Activated B cell treated with CpG ODN at 0.5 μM for 24 hours (primary cell): ENCODE measurements around the gene IPCEF1. TPM values are rescaled to one million over a fixed set of nuclear protein-coding genes. Genes with fewer than 3 reads are reported as not detected.

Experiments used
- ATAC-seq: fragments of 200-7000 bp; cut with Tn5 transposase; one replicate; pipeline ENCODE4 v1.10.0; 2021; ENCODE audit warnings: low read depth, mild to moderate bottlenecking, moderate library complexity
- CTCF ChIA-PET: fragments of 350-600 bp; sonication (Branson Sonifier 250); formaldehyde crosslinking; loops from one replicate; lab custom pipeline; 2021; ENCODE audit warnings: antibody characterized with exemption; lab: Charles Lee
- POLR2A ChIA-PET: fragments of 350-600 bp; sonication (Branson Sonifier 250); formaldehyde crosslinking; loops from one replicate; lab custom pipeline; 2021; ENCODE audit warnings: antibody characterized with exemption; lab: Charles Lee
- DNase-seq: peaks from one replicate; pipeline ENCODE4 v3.0.0; 2022
- H3K27ac Mint-ChIP-seq: one replicate; pipeline ENCODE4 v1.8.0; 2020; ENCODE audit warnings: mixed read lengths
- H3K27me3 Mint-ChIP-seq: one replicate; pipeline ENCODE4 v1.8.0; 2021; ENCODE audit warnings: mixed read lengths
- H3K36me3 Mint-ChIP-seq: one replicate; pipeline ENCODE4 v1.8.0; 2021; ENCODE audit warnings: low read depth, mixed read lengths
- H3K4me1 Mint-ChIP-seq: one replicate; pipeline ENCODE4 v1.8.0; 2021; ENCODE audit warnings: mixed read lengths
- H3K4me3 Mint-ChIP-seq: one replicate; pipeline ENCODE4 v1.8.0; 2020; ENCODE audit warnings: mild to moderate bottlenecking, mixed read lengths
- H3K9me3 Mint-ChIP-seq: one replicate; pipeline ENCODE4 v1.8.0; 2020; ENCODE audit warnings: mixed read lengths
- intact Hi-C: fragments of 100-400 bp; cut with micrococcal nuclease; formaldehyde crosslinking; loops from one replicate; pipeline ENCODE4 v1.15.1; 2024
- total RNA-seq: library from RNA; stranded (reverse); gene quantifications from 2 replicates; pipeline ENCODE4 v1.2.3, GENCODE V29; 2022
- TF ChIP-seq, protein P1 (sequence below): fragments of 200-600 bp; IDR thresholded peaks from one replicate; pipeline ENCODE4 v1.8.0; 2022; ENCODE audit warnings: antibody characterized with exemption, mild to moderate bottlenecking

The IPCEF1 gene
- total RNA-seq, 1 donor from 2014 or later: 2.1 TPM

DNA sequence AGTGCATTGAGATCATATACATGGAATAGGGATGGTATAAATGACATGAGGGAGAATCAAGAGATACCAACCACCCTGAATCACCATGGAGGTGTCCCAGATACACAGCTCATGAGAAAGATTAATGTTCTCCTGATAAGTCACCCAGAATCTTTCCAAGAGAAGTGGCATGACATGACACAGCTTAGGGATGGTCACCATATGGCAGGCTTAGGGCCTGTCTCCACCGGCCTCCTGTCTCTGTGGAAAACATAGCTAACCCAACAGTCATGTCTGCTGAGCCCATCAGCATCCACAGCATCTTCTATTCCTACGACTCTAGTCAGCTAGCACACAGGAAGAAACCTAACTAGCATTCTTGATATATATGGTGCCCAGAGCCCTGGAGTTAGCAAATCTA, 133.3 kb downstream of the IPCEF1 start:
- Mint-ChIP-seq H3K27ac (no peak overlapping the region), H3K4me3 (no peak overlapping the region), H3K36me3 (no peaks in the 10 kb centered on the region), H3K27me3 (no peaks in the 10 kb centered on the region), H3K4me1 (no peaks in the 10 kb centered on the region), H3K9me3 (no peaks in the 10 kb centered on the region)
- CTCF ChIA-PET: no interaction called here
- TF ChIP-seq, protein P1, sequence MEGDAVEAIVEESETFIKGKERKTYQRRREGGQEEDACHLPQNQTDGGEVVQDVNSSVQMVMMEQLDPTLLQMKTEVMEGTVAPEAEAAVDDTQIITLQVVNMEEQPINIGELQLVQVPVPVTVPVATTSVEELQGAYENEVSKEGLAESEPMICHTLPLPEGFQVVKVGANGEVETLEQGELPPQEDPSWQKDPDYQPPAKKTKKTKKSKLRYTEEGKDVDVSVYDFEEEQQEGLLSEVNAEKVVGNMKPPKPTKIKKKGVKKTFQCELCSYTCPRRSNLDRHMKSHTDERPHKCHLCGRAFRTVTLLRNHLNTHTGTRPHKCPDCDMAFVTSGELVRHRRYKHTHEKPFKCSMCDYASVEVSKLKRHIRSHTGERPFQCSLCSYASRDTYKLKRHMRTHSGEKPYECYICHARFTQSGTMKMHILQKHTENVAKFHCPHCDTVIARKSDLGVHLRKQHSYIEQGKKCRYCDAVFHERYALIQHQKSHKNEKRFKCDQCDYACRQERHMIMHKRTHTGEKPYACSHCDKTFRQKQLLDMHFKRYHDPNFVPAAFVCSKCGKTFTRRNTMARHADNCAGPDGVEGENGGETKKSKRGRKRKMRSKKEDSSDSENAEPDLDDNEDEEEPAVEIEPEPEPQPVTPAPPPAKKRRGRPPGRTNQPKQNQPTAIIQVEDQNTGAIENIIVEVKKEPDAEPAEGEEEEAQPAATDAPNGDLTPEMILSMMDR: no peak
- ATAC-seq (no peak), DNase-seq (no peak)
- POLR2A ChIA-PET: no interaction called here
- intact Hi-C loops: no loop called here

DNA sequence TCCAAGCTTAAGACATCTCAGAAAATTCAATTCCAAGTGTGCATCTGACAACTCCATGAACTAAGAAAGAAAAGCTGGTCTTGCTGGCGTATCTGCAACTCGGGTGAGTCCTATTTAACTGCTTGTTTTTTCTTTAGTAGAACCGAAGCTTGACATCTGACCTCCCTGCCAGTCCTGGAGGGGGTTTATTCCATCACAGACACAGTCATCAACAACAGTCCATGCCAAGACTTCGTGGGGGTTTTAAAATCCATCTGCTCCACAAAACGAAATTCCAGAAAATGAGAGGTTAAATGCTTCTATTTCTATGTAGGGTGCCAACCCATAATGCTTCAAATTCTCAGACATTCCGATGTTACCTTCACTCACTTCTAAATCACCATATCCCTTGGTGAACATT, 133.9 kb downstream of the IPCEF1 start:
- intact Hi-C loops: no loop called here
- ChIA-PET POLR2A (no interaction called here), CTCF (no interaction called here)
- Mint-ChIP-seq H3K36me3 (no peaks in the 10 kb centered on the region), H3K27ac (no peak overlapping the region), H3K4me3 (no peak overlapping the region), H3K9me3 (no peaks in the 10 kb centered on the region), H3K27me3 (peaks cover 3% of the 10 kb centered on the region), H3K4me1 (no peaks in the 10 kb centered on the region)
- no peak for ATAC-seq
- TF ChIP-seq, protein P1: no peak
- no peak for DNase-seq

DNA sequence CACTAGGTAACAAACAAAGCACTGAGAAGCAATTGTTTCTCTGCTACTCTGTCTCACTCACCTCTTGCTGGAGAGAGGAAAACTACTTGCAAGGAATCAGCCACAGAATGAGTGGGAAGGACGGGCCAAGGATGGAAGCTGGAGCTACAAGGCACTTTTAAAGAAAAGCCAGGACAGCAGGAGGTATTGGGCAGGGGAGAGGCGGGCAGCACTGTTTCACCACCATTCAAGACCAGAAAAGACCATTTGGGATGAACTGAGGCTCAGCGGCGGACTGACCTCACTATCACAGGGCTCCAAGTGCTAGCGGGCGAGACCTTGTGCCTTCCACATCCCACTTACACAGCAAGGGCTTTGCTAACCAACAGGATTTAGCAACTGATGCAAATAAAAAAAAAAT, 137.4 kb downstream of the IPCEF1 start:
- H3K9me3 Mint-ChIP-seq: no peaks in the 10 kb centered on the region
- no peak overlapping the region for H3K4me3 Mint-ChIP-seq
- DNase-seq: no peak
- TF ChIP-seq, protein P1: no peak
- intact Hi-C loops: no loop called here
- ChIA-PET CTCF (no interaction called here), POLR2A (no interaction called here)
- H3K4me1 Mint-ChIP-seq: no peaks in the 10 kb centered on the region
- H3K27me3 Mint-ChIP-seq: peaks cover 3% of the 10 kb centered on the region
- no peak for ATAC-seq
- no peaks in the 10 kb centered on the region for H3K36me3 Mint-ChIP-seq
- no peak overlapping the region for H3K27ac Mint-ChIP-seq

DNA sequence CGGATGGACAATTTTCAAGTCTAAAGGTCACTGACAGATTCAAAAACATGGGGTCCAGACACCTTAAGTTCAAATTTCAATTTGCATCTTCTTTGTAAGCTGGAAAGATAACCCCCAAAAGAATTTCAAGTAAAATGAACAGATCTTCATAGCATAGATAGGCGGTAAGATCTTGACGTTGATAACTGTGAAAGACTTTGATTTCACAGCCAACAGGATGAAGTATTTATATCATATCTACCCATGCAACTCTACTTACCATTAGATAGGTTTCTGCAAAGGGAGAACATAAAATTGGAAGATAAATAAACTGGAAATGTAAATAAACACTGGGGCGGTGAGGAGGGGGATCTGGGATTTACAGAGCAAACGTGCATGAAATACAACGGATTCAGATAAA, 137.8 kb downstream of the IPCEF1 start:
- peaks cover 3% of the 10 kb centered on the region for H3K27me3 Mint-ChIP-seq
- H3K4me3 Mint-ChIP-seq: no peak overlapping the region
- no peaks in the 10 kb centered on the region for H3K4me1 Mint-ChIP-seq
- no peak overlapping the region for H3K27ac Mint-ChIP-seq
- CTCF ChIA-PET: no interaction called here
- DNase-seq: no peak
- TF ChIP-seq, protein P1: no peak
- no peaks in the 10 kb centered on the region for H3K9me3 Mint-ChIP-seq
- no peaks in the 10 kb centered on the region for H3K36me3 Mint-ChIP-seq
- no peak for ATAC-seq
- intact Hi-C loops: no loop called here
- POLR2A ChIA-PET: no interaction called here

DNA sequence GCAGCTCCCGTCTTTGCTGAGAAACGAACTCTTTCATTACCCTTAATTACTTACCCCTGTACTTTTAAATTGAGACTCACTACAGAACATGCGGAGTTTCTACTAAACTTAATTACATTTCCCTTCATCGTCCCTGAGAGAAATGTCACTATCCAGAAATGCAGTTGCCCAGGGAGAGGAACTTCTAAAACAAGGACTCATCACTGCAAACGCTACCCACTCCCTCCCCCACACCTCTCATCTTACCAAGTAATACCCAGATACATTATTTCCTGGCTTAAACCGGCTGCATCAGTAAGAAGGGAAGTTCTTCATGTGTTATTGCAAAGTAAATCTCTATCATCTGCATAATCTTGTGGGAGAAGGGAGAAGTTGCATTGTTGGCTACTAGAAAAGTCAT, 138.3 kb downstream of the IPCEF1 start:
- Mint-ChIP-seq H3K36me3 (no peaks in the 10 kb centered on the region), H3K4me3 (no peak overlapping the region), H3K27me3 (peaks cover 3% of the 10 kb centered on the region), H3K27ac (no peak overlapping the region), H3K4me1 (no peaks in the 10 kb centered on the region), H3K9me3 (no peaks in the 10 kb centered on the region)
- TF ChIP-seq, protein P1: no peak
- no peak for DNase-seq
- no peak for ATAC-seq
- CTCF ChIA-PET: no interaction called here
- POLR2A ChIA-PET: no interaction called here
- intact Hi-C loops: no loop called here
